K562 (cell line): ENCODE data around the gene DYRK1A. TPM values are rescaled to one million over a fixed set of nuclear protein-coding genes. Genes with fewer than 3 reads are reported as not detected.

Experiments
- HDAC6 ChIP-seq: IDR thresholded peaks from 2 replicates; pipeline ENCODE4 v1.6.1; 2012; ENCODE audit warnings: low read depth, mild to moderate bottlenecking, control low read depth, inconsistent platforms, low read length, moderate library complexity
- JUND ChIP-seq, 2 experiments: IDR thresholded peaks; 2 replicates in 1 of 2; 3 replicates in 1 of 2; pipeline ENCODE4 v1.6.1; 2011; ENCODE audit warnings: borderline replicate concordance in 2 of 2, low read depth in 2 of 2, low read length in 2 of 2, improper control_type of control experiment in 1 of 2, missing biosample characterization in 1 of 2, missing genetic modification characterization in 1 of 2, missing genetic modification reagents in 1 of 2
- NR2C1 ChIP-seq, 2 experiments: fragments of 450-650 bp; IDR thresholded peaks; 2 replicates each; pipeline ENCODE4 v1.6.1; 2017; ENCODE audit warnings: mild to moderate bottlenecking in 2 of 2, antibody characterized with exemption in 1 of 2, inconsistent platforms in 1 of 2, missing compliant biosample characterization in 1 of 2, missing genetic modification characterization in 1 of 2
- POLR2H ChIP-seq: IDR thresholded peaks from 2 replicates; pipeline ENCODE4 v1.6.1; 2016; ENCODE audit warnings: missing genetic modification characterization, low read depth, mild to moderate bottlenecking, control low read depth, missing compliant biosample characterization, moderate library complexity
- SRF ChIP-seq, 2 experiments: fragments of 250-450, 450-650 bp in 1 of 2; sonication (Bioruptor Pico) in 1 of 2; sonication (generic) in 1 of 2; formaldehyde crosslinking; IDR thresholded peaks; 2 replicates each; pipeline versions ENCODE4 v1.5.0 to v1.5.1; 2020 to 2022; ENCODE audit warnings: mild to moderate bottlenecking in 1 of 2, missing genetic modification reagents in 1 of 2
- STAT5B ChIP-seq: fragments of 250-450 bp; sonication (Bioruptor Pico); IDR thresholded peaks from 2 replicates; pipeline ENCODE4 v1.8.0; 2021; ENCODE audit warnings: mild to moderate bottlenecking, inconsistent platforms
- TCF7L2 ChIP-seq: fragments of 150-350 bp; IDR thresholded peaks from 2 replicates; pipeline ENCODE4 v1.6.1; 2016; ENCODE audit warnings: low read depth, mild to moderate bottlenecking, low read length, moderate library complexity
- ZNF507 ChIP-seq: conservative IDR thresholded peaks from 2 replicates; pipeline ENCODE4 v1.6.1; 2017; ENCODE audit warnings: missing genetic modification characterization, missing compliant biosample characterization
- polyA plus RNA-seq, 8 experiments: library from polyadenylated mRNA; depleted of rRNA in 4 of 8; stranded (reverse) in 5 of 8; unstranded in 3 of 8; fragments of >200 nt; fragmentation: Nextera tagmentation in 2 of 8; fragmentation: Illumina TruSeq in 1 of 8; extraction: Ambion mirVana in 2 of 8; extraction: Trizol in 1 of 8; gene quantifications; 2 replicates each; pipeline versions ENCODE4 v1.2.1 to v1.2.3, GENCODE V29; 2011 to 2014; ENCODE audit warnings: inconsistent platforms in 1 of 8, missing spikeins in 1 of 8
- total RNA-seq, 7 experiments: library from RNA; depleted of rRNA in 6 of 7; stranded (reverse); fragments of >200 nt in 6 of 7; fragmentation: Illumina TruSeq in 2 of 7; extraction: Trizol in 2 of 7; gene quantifications; 2 replicates each; pipeline versions ENCODE4 v1.2.1 to v1.2.3, GENCODE V29; 2011 to 2021; ENCODE audit warnings: low replicate concordance in 1 of 7
- TF ChIP-seq, protein P1 (sequence below), 2 experiments: fragments of 450-650 bp; formaldehyde crosslinking in 1 of 2; IDR thresholded peaks; 2 replicates each; pipeline versions ENCODE4 v1.4.0 to v1.6.1; 2014 to 2020; ENCODE audit warnings: mild to moderate bottlenecking in 2 of 2, borderline replicate concordance in 1 of 2, low read depth in 1 of 2
- TF ChIP-seq, protein P2 (sequence below): sonication (generic); formaldehyde crosslinking; IDR thresholded peaks from 2 replicates; pipeline ENCODE4 v1.4.0; 2020; ENCODE audit warnings: mild to moderate bottlenecking, missing genetic modification reagents
- TF ChIP-seq, protein P3 (sequence below): fragments of 200-800 bp; sonication (Bioruptor generic); IDR thresholded peaks from 2 replicates; pipeline ENCODE4 v1.6.1; 2017; ENCODE audit warnings: missing genetic modification characterization, missing compliant biosample characterization

The DYRK1A gene
- total and polyA plus RNA-seq, 9 of the 15 experiments (the other 6 are each of a cell fraction or from before 2014, with no cell fraction given) = 3.7 to 64.8 (median 42.3) TPM

DNA sequence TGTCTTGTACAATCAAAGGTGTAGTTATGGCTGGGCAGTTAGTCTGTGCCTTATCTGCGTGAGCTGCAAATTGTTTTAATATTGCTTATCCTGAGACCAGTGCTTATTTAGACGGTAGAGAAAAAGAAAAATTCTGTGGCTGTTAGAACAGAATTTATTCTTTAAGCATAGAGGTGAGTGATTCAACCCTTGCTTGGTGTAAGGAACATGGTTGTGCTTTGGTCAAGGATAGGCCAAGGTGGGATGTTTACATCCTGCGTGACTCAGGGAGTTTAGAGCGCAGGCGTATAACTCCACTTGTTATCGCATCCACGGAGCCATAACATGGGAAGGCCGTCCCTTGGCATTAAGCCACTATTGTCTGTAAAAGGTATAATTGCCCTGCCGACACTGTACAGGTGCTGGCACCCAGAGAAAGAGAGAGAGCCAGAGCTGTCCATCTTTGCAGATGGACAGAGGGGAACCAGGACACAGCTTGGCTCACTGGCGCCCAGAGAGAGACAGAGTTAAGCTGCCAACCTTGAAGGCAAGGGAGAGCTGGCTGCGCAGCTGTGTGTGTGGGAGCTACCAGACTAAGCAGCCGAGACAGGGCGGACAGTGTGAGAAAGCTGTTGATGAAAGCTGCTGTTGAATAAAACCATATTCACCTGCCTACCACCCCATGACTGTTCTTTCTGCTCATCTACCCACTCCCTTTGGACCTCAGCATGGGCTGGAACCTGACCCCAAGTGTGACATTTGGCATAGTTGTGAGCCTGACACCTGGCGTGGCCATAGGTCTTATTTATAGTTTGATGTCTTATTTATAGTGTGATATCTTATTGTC lies 200.4 kb downstream of the DYRK1A start (continued):
- no peak for TF ChIP-seq JUND (IDR thresholded peaks at IDR 0.05; ENCODE audit: borderline replicate concordance, low read depth, low read length)
- peak; percentile 86; the same call in 2 of the 3 replicates for TF ChIP-seq JUND (tag; IDR thresholded peaks at IDR 0.05; ENCODE audit: borderline replicate concordance, low read depth, low read length)
- peak in 1 of 2 experiments; percentile 74; a peak in 2 of 4 replicates for TF ChIP-seq SRF (CRISPR knock-in tag; IDR thresholded peaks at IDR 0.05)
- TF ChIP-seq POLR2H (tag) = peak; percentile 65
- TF ChIP-seq, protein P1, sequence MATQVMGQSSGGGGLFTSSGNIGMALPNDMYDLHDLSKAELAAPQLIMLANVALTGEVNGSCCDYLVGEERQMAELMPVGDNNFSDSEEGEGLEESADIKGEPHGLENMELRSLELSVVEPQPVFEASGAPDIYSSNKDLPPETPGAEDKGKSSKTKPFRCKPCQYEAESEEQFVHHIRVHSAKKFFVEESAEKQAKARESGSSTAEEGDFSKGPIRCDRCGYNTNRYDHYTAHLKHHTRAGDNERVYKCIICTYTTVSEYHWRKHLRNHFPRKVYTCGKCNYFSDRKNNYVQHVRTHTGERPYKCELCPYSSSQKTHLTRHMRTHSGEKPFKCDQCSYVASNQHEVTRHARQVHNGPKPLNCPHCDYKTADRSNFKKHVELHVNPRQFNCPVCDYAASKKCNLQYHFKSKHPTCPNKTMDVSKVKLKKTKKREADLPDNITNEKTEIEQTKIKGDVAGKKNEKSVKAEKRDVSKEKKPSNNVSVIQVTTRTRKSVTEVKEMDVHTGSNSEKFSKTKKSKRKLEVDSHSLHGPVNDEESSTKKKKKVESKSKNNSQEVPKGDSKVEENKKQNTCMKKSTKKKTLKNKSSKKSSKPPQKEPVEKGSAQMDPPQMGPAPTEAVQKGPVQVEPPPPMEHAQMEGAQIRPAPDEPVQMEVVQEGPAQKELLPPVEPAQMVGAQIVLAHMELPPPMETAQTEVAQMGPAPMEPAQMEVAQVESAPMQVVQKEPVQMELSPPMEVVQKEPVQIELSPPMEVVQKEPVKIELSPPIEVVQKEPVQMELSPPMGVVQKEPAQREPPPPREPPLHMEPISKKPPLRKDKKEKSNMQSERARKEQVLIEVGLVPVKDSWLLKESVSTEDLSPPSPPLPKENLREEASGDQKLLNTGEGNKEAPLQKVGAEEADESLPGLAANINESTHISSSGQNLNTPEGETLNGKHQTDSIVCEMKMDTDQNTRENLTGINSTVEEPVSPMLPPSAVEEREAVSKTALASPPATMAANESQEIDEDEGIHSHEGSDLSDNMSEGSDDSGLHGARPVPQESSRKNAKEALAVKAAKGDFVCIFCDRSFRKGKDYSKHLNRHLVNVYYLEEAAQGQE (IDR thresholded peaks at IDR 0.05; ENCODE audit: borderline replicate concordance) = no peak
- TF ChIP-seq, protein P1 (CRISPR knock-in tag; IDR thresholded peaks at IDR 0.05; ENCODE audit: low read depth) = 0 out of 2 replicates have a peak, but pooled peaks have one; percentile 66
- TF ChIP-seq STAT5B (CRISPR knock-in tag) = peak; percentile 76; the same call in 1 of the 2 replicates
- TF ChIP-seq, protein P2, sequence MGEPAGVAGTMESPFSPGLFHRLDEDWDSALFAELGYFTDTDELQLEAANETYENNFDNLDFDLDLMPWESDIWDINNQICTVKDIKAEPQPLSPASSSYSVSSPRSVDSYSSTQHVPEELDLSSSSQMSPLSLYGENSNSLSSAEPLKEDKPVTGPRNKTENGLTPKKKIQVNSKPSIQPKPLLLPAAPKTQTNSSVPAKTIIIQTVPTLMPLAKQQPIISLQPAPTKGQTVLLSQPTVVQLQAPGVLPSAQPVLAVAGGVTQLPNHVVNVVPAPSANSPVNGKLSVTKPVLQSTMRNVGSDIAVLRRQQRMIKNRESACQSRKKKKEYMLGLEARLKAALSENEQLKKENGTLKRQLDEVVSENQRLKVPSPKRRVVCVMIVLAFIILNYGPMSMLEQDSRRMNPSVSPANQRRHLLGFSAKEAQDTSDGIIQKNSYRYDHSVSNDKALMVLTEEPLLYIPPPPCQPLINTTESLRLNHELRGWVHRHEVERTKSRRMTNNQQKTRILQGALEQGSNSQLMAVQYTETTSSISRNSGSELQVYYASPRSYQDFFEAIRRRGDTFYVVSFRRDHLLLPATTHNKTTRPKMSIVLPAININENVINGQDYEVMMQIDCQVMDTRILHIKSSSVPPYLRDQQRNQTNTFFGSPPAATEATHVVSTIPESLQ (CRISPR knock-in tag) = no peak
- TF ChIP-seq ZNF507 (tag) = peak; percentile 64; the same call in 1 of the 2 replicates
- TF ChIP-seq TCF7L2 = no peak
- no peak for TF ChIP-seq HDAC6
- TF ChIP-seq, protein P3, sequence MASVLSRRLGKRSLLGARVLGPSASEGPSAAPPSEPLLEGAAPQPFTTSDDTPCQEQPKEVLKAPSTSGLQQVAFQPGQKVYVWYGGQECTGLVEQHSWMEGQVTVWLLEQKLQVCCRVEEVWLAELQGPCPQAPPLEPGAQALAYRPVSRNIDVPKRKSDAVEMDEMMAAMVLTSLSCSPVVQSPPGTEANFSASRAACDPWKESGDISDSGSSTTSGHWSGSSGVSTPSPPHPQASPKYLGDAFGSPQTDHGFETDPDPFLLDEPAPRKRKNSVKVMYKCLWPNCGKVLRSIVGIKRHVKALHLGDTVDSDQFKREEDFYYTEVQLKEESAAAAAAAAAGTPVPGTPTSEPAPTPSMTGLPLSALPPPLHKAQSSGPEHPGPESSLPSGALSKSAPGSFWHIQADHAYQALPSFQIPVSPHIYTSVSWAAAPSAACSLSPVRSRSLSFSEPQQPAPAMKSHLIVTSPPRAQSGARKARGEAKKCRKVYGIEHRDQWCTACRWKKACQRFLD (CRISPR knock-in tag) = peak; percentile 100
- TF ChIP-seq NR2C1 (IDR thresholded peaks at IDR 0.05) = no peak
- peak; percentile 96 for TF ChIP-seq NR2C1 (tag; IDR thresholded peaks at IDR 0.05)
